GM18870 (cell line): ENCODE data around the gene SERBP1.

ENCODE experiments used
- ATAC-seq: cut with Tn5 transposase; IDR thresholded peaks from one replicate; pipeline ENCODE4 v1.9.1; 2021; ENCODE audit warnings: moderate library complexity; ENCODE audit not compliant: unreplicated experiment

The SERBP1 gene

GRCh38 chr1:67371043-67371442 is 59.2 kb downstream of the SERBP1 start:
- ATAC-seq, result no peak

- ATAC-seq, result no peak
These were observed 62.1 kb downstream of the SERBP1 start for GRCh38 chr1:67368046-67368514.

- ATAC-seq, result no peak
These were observed 62.7 kb downstream of the SERBP1 start for GRCh38 chr1:67367370-67368045.

GRCh38 chr1:67361641-67362040 is 68.6 kb downstream of the SERBP1 start:
- ATAC-seq, result no peak

GRCh38 chr1:67359592-67359991 is 70.6 kb downstream of the SERBP1 start:
- no peak for ATAC-seq
